SK-N-SH (cell line): ENCODE results near the gene MIGA2.

Experiments
- CHD2 ChIP-seq: fragments of 150-350 bp; IDR thresholded peaks from 2 replicates; pipeline ENCODE4 v1.6.1; 2018; ENCODE audit warnings: low read length; ENCODE audit not compliant: partially characterized antibody
- CTCF ChIP-seq: fragments of 200-600 bp; sonication (generic); IDR thresholded peaks from 2 replicates; pipeline ENCODE4 v1.6.1; 2017; ENCODE audit warnings: antibody characterized with exemption, mild to moderate bottlenecking, moderate library complexity
- PBX3 ChIP-seq: IDR thresholded peaks from 2 replicates; pipeline ENCODE4; 2012
- POLR2AphosphoS5 ChIP-seq: IDR thresholded peaks from 2 replicates; pipeline ENCODE4 v1.6.1; 2012; ENCODE audit warnings: low read depth, low read length
- RFX5 ChIP-seq: IDR thresholded peaks from 2 replicates; pipeline ENCODE4 v1.6.1; 2012; ENCODE audit warnings: mild to moderate bottlenecking, improper control_type of control experiment, low read length
- USF2 ChIP-seq: fragments of 150-350 bp; IDR thresholded peaks from 2 replicates; pipeline ENCODE4 v1.6.1; 2017; ENCODE audit warnings: antibody characterized with exemption, low read length, low read depth, borderline replicate concordance
- ZBTB33 ChIP-seq: IDR thresholded peaks from 2 replicates; pipeline ENCODE4 v1.4.0; 2012; ENCODE audit warnings: low read depth, borderline replicate concordance

GRCh38 chr9:129014608-129015007, 21.8 kb upstream of the MIGA2 start:
- TF ChIP-seq CHD2 (no peak), CTCF (no peak), ZBTB33 (no peak), USF2 (no peak), POLR2AphosphoS5 (no peak), PBX3 (no peak), RFX5 (no peak)
